ENCODE data around the gene MLYCD.

Gene MLYCD

DNA sequence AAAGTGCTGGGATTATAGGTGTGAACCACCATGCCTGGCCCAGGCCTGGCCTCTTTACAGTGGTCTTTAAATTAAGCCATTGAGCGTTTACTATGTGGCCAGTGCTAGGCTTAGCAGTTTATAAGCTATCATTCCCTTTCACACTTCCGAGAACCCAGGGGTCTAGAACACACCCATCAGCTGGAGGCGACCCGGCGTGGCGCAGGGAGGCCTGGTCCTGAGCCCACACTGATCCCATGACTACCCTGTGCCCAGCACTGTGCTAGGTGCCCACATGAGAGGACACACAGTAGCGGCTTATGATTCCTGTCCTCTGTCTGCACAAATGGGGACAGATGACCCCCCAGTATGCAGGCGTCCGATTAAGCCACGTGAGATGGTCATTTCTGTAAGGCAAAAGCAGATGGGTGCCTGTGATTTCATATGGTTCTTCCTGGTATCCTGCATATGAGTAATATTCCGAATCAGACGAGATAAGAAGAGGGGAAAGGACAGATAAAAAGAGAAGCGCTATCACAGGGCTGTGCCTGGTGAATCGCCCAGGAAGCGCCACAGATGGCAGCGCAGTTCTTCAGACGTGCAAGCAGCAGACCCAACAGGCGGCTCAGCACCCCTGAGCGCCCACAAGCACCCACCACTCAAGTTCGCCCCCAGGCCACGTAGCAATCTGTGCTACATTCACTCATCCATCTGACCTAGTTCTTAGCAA lies 59.4 kb downstream of the MLYCD start:
- no peak for DNase-seq

DNA sequence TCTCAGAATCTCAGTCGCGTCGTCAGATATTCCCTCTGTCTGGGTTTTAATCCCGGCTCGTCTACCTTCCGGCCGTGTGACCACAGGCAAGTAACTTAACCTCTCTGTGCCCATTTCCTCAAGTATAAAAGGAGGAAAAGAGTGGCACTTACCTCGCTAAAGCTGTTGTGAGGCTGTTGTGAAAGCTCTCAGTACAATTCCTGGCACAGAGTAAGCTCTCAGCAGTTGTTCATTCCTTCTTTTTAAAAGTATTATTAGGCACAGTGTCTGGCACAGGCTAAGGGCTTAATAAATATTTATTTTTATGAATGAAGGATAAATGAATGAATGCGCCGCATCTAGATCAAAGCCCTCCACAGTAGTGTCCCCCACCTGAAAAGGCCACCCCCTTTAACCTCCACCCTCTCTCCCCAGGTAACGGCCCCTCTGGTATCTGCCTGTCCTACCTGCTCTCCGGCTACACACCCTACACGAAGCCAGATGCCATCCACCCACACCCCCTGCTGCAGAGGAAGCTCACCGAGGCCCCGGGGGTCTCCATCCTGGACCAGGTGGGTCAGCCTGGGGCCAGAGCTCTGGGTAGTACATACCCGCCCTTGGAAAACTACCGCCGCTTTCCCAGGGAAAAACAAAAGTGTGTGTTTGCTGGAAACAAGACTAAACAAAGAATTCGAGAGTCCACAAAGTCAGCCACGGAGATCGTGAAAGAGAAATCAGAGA lies 60.1 kb downstream of the MLYCD start:
- DNase-seq = no peak

DNA sequence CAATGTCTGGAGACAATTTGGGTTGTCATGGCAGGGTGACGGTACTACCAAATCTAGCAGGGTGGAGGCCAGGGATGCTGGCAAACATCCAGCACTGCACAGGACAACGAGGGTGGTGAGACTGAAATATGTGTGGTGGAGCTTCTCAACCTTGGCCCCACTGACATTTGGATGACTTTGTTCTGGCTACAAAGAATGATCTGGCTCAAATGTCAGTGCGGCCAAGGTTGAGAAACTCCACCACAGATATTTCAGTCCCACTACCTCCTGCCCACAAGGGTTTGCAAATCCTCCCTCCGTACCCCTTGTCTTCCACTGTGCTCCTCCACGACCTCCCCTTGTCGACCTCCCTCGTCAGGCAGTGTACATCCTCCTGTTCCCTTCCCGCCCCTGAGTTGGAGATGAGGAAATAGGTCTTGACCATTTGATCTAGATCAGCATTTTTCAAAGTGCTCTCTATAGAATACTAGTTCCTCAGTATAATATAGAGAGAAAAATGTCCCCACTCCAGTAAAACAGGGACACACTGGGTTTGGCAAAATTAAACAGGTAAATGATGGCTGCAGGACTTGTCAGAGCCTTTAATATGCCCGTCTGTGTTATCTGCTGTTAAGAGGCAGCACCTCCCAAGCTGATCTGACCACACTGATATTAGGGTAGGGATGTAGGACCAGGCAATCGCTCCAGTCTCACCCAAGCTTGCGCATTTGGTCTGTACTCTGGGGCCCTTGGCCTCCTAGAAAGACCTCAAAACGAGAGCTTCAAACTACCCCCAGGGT lies 60.9 kb downstream of the MLYCD start:
- DNase-seq = no peak

DNA sequence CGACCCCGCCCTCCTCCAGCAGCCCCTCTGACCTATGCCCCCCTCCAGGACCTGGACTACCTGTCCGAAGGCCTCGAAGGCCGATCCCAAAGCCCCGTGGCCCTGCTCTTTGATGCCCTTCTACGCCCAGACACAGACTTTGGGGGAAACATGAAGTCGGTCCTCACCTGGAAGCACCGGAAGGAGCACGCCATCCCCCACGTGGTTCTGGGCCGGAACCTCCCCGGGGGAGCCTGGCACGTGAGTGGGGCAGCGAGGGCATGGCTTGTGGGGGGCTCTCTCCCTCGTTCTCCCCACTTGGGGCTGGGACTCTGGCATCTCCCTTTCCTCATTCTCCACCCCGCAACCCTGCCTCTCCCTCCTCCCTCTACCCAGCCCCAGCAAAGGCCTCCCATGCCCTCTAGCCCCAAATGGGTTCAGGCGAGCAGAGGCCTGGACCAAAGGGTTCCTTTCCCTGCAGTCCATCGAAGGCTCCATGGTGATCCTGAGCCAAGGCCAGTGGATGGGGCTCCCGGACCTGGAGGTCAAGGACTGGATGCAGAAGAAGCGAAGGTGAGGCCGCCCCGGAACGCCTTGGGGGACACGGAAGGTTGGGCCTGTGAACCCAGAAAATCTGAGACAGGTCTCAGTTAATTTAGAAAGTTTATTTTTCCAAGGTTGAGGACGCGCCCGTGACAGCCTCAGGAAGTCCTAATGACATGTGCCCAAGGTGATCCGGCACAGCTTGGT lies 61.8 kb downstream of the MLYCD start:
- no peak for DNase-seq

DNA sequence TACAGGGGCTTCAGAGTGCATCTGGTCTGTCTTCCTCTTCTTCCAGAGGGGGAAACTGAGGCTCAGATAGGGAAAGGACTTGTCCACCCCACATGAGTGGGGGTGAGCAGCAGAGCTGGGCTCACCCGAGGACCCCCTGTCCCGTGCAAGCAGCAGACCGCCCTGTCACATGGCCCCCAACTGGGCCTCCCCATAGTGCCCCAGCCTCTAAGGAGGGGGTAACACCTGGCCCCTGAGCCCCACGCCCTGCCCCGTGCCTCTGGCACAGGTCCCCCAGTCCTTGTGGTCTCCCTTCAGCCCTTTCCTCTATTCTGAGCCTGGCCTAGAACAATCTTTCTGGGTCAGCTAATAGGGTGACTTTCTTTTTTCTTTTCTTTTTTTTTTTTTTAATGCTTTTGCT lies 62.7 kb downstream of the MLYCD start:
- DNase-seq = no peak

DNA sequence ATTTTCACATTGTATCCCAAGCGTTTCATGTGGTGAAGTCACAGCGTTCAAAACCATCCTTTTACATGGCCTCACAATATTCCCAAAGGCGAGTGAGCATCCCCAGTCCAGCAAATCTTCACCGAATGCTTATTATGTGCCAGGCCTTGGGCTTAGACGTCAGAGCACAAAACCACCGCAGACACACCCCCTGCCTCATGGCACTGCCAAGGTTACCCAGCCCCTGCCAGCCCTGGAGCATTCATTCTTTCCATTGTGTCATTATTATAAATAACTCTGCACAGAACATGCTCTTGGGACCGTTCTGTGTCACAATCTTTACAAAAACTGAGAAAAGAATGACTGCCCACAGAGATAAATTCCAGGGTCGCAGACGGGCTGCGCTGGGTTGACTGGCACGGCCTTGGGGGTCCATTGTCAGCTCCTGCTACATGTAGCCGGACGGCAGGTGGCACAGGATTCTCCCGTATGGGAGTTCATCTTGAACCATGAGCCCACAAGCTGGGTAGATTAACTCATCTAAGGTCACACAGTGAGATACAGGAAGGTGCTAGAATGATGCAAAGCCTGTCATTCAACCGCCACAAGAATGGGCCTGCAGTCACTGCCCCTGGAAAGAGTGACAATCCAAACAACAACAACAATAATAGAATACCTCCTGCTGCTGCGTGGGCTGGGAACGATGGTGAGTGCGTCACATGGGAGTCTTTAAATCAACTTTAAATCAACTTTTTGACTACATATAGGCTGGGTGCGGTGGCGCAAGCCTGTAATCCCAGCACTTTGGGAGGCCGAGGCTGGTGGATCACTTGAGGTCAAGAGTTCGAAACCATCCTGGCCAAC lies 64.6 kb downstream of the MLYCD start:
- no peak for DNase-seq

DNA sequence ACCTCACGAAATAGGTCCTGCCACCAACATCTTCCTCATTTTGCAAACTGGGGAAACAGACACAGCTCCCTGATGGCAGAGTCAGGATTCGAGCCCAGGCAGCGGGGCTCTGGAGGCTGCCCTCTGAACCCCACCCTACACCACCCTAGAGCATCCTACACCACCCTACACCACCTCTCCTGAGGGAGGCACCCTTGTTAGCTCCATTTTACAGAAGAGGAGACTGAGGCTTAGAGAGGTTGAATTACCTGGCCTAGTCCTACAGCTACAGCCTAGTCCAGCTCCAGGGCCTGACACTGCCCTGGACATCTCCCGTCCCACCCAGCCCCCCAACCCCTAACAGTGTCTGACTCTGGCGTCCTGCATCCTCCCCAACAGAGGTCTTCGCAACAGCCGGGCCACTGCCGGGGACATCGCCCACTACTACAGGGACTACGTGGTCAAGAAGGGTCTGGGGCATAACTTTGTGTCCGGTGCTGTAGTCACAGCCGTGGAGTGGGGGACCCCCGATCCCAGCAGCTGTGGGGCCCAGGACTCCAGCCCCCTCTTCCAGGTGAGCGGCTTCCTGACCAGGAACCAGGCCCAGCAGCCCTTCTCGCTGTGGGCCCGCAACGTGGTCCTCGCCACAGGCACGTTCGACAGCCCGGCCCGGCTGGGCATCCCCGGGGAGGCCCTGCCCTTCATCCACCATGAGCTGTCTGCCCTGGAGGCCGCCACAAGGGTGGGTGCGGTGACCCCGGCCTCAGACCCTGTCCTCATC lies 65.9 kb downstream of the MLYCD start:
- no peak for DNase-seq

DNA sequence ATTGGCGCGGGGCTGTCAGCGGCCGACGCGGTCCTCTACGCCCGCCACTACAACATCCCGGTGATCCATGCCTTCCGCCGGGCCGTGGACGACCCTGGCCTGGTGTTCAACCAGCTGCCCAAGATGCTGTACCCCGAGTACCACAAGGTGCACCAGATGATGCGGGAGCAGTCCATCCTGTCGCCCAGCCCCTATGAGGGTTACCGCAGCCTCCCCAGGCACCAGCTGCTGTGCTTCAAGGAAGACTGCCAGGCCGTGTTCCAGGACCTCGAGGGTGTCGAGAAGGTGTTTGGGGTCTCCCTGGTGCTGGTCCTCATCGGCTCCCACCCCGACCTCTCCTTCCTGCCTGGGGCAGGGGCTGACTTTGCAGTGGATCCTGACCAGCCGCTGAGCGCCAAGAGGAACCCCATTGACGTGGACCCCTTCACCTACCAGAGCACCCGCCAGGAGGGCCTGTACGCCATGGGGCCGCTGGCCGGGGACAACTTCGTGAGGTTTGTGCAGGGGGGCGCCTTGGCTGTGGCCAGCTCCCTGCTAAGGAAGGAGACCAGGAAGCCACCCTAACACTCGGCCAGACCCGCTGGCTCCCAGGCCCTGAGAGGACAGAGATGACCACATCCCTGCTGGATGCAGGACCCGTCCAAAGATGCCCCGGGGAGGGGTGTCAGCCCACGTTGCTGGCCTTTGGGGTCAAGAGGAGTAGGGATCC lies 66.7 kb downstream of the MLYCD start:
- DNase-seq = no peak

DNA sequence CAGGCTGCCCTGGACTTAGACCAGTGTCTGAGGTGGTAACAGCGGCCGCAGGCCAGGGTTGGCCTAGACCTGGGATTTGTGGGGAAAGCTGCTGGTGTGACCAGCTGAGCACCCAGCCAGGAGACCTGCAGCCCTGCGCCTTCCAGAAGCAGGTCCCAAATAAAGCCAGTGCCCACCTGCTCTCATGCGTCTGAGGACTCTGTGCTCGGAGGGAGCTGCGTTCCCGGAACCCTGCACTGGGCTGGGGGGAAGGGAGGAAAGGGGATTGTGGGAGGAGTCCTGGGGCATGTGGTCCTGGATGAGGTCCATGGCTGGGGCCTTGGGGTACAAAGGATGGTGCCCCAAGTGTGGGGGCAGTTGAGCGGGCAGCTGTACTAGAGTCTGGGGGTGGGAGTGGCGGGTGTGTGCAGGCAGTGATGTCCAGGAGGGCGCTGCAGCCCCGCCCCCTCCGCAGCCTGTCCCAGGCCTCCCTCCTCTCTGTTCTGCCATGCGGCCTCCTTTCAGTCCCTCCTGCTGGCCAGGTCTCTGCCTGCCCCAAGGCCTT lies 67.3 kb downstream of the MLYCD start:
- no peak for DNase-seq

DNA sequence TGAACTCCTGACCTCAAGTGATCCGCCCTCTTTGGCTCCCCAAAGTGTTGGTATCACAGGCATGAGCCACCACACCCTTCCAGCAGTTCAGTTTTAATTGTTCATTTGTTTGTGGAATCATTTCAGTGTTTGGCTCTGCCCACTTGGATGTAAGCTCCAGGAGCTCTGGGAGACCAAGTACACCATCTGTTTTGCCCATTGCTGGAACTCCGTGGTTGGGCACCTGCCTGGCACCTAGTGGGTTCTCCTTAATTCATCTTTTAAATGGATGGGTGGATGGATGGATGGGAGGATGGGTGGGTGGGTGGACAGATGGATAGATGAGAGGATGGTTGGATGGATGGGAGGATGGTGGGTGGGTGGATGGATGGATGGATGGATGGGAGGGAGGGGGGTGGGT lies 68.2 kb downstream of the MLYCD start:
- DNase-seq = peak; percentile 13

DNA sequence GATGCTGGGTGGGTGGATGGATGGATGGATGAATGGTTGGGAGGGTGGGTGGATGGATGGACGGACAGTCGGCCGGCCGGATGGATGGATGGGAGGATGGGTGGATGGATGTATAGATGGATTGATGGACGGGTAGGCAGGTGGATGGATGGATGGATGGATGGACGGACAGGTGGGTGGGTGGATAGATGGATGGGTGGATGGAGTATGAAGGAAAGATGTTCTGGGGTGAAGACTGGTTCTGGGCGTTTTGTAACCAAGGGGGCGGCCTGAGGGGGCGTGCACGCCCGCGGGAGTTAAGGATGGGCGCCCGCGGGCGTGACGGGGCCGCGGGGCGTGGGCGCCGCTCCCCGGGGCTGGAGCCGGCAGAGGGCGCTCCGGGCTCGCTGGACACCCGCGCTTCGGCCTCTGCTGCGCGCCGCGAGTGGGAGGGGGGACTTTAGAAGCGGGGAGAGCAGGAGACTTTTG lies 69.0 kb downstream of the MLYCD start, which contains the start of gene NECAB2:
Gene NECAB2 (plus strand): TSS at position 407 of the 468 bp plus-strand sequence. CDS start 405 bp downstream, outside the sequence.
- no peak for DNase-seq

DNA sequence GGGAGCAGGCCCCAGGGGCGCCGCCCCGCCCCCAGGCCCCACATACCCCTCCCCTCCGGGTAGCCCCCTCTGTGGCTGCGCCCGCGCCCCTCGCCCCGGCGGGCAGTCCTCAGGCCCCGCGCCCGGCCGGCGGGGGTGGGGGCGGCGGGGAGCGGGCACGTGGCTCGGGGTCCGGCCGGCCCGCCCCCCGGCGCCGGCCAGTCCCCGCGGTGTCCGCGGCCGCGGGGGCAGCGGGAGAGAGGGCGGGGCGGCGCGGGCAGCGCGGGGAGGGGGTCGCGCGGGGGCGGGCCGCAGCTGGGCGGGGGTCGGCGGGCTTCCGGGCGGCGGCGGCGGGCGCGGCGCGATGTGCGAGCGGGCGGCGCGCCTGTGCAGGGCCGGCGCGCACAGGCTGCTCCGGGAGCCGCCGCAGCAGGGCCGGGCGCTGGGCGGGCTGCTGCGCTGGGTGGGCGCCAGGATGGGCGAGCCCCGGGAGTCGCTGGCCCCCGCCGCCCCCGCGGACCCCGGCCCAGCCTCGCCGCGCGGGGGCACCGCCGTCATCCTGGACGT lies 69.5 kb downstream of the MLYCD start:
- DNase-seq = no peak

DNA sequence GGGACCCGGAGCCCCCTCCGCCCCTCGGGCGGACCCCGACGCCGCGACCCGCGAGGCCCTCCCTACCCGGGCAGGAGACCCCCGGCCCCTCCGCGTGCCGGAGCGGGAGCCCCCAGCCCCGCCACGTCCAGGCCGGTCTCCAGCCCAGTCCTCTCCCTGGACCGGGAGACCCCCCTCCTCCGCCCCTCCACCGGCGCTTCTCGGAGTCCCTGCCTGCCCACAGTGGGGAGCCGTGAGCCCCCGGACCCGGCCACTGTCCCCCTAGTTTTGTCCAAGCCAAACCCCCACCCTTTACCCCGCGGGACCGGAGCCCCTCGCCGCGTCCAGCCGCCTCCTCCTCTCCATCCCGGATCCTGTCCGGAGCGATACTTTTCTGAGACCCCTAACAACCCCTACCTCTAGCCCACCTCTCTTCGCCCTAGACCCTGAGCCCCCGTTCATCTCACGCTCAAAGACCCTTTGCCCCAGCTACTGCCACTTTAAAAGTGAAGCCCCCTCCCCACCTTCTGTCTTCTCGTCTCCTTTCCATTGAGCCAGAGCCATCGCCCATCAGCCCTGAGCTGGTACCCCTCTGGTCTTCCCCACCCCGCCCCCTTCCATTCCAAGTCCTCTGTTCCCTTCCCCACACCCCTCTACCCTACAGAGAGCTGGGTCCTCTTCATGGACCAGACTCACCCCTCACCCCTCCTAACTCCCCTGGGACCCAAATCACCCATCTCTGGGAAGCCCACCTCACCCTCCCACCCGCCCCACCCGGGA lies 70.2 kb downstream of the MLYCD start:
- no peak for DNase-seq

DNA sequence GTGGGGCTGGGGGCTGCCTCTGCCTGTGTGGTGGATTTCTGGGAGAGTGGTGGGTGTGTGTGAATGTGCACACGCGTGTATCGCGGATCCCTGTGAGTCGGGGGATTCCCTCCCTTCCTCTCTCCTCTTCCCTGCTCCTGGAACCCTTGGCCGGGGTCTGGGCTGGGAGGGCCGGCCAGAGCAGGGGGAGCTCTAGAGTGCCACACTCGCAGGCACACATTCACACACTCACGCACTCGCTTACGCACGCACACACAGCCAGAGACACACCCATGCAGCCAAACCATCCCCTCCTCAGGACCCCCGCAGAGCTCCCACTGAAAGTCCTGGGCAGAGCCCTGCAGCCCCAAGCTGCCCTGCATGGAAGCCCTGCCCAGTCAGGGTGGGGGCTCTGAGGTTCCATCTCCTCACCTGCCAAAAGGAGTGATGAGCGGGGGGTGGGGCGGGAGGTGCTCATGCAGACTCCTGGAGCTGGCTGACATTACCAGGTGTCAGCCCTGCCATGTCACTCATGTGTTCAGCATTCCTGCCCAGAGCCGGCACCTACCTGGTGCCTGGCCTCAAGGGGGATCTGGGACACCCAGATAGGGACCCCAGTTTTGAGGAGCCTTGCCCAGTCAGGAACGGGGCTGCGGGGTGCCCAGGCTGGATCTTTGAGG lies 71.0 kb downstream of the MLYCD start:
- DNase-seq = no peak

DNA sequence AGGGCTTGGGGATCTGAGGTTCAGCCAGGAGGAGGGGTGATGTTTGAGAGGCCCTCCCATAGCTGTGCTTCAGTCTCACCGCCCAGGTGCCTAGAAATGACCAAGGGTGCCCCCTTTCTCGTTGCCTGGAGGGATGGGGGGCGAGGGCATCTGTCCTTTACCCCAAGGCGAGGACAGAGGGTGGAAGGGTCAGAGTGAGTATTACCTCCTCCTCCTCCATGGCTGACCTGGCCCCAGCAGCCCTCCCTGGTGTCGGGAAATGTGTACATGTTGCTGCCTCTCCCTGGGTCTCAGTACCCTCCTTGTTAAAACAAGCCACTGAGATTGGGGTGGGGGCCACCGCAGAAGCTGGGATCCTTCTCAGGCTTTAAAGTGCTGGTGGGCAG lies 71.5 kb downstream of the MLYCD start:
- DNase-seq = no peak

DNA sequence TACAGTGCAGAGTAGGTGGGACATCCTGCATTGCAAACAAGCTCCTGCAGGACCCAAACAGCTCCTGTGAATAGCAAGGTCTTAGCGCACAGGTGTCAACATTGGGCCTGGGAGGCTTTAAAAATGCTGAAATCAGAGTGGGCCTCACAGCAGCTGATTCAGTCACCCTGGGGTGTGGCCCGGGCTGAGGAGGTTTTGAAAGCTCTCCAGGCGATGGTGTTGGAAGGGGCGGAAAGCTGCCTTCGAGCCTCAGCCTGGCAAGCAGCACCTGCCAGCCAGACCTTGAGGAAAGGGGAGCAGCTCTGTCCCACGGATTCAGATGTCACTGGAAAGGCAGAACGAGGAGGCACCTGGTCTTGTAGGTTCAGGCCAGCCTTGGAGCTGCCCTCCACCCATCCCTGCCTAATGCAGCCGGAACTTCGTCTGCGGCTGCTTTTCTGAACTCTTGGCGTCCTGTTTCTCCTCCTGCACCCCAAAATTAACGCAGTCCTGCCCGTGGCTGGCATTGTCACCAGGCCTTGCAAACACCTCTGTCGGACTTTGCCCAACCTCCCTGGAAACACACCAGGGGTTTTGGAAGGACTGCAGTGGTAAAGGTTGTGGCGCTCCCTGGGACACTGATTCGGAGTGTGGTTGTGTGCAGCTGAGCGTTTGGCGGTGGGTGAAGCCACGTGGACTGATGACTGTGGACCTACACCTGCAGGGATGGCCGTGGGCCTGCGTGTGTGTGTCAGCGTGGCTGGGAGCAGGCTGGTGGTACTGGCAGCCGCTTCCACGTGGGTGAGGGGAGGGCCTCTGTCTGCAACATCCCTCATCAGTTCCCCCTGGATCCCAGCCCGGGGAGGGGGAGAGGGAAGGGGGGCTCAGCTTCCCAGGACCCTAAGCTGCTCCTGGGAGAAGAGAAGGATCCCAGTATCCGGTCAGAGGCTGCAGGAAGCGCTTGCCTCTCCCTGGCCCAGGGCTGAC lies 72.5 kb downstream of the MLYCD start:
- DNase-seq = no peak

DNA sequence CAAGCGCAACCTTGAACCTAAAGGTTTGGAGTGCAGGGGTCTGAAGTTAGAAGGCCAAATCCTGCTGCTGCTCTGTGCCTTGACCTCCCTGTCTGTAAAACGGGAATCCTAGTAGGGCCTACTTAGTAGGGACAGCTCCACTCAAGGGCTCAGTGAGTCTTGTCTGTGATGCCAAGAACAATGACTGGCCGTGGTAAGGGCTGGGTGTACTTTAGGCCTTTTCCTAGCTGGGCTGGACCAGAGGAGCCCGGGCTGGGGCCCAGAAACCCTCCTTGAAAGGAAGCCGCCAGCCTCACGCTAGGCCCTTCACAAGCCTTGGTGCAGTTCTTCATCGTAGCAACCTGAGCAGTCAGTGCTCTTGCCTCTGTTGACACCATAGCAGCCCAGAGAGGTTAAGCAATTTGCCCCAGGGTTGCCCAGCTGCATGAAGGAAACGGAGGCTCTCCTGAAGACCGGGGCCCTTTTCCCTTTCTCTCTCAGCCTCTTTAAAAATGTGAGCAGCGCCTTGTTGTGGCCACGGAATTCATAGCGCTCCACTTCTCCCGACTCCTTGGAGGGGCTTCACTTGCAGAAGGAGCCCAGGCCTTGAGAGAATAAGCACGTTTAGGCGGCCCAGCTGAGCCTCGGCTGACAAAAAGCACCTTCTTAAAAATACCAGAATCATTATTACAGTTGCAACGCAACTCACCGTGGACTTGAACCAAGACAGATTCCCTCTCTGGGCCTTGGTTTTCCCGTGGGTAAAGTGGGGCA lies 73.5 kb downstream of the MLYCD start:
- no peak for DNase-seq
